A549 (cell line): ENCODE measurements around the gene CACUL1. TPM values are rescaled to one million over a fixed set of nuclear protein-coding genes. Genes with fewer than 3 reads are reported as not detected.

ENCODE experiments used
- ATAC-seq, 2 experiments: fragments of 200-7000 bp in 1 of 2; fragments of >200 bp in 1 of 2; cut with Nextera tagmentation in 1 of 2; cut with Tn5 transposase in 1 of 2; 3 replicates each; pipeline versions ENCODE4 v1.8.0 to v1.9.1; 2018 to 2020; ENCODE audit warnings: mild to moderate bottlenecking in 1 of 2, moderate library complexity in 1 of 2
- CTCF ChIA-PET: fragments of 300-600 bp; sonication (Branson Sonifier 250); formaldehyde crosslinking; extraction: SDS; loops from one replicate; lab custom pipeline; 2021; ENCODE audit warnings: antibody characterized with exemption, inconsistent platforms; lab: Yijun Ruan, JAX
- POLR2A ChIA-PET: fragments of 350-600 bp; formaldehyde crosslinking; extraction: SDS; loops from one replicate; lab custom pipeline; 2021; ENCODE audit warnings: antibody characterized with exemption, inconsistent platforms; lab: Yijun Ruan, JAX
- DNase-seq, 2 experiments: peaks; one replicate each; pipeline versions ENCODE4 v3.0.0 to v3.0.0-alpha.2; 2011 to 2016; ENCODE audit warnings: low read depth in 1 of 2, low spot score in 1 of 2
- FAIRE-seq: peaks from 2 replicates; lab custom pipeline; 2011; peaks lifted over from hg19 to GRCh38; lab: Jason Lieb, UNC
- H3K27ac ChIP-seq, 2 experiments: fragments of >200 bp; sonication (Bioruptor Twin); formaldehyde crosslinking; 3 replicates each; pipeline ENCODE4 v1.5.1; 2016 to 2017
- H3K4me1 ChIP-seq: fragments of >200 bp; sonication (Bioruptor Twin); formaldehyde crosslinking; 3 replicates; pipeline ENCODE4 v1.6.1; 2016
- H3K4me2 ChIP-seq: fragments of >200 bp; sonication (Bioruptor Twin); formaldehyde crosslinking; 3 replicates; pipeline ENCODE4 v1.6.1; 2016
- H3K4me3 ChIP-seq: fragments of >200 bp; sonication (Bioruptor Twin); formaldehyde crosslinking; 3 replicates; pipeline ENCODE4 v1.5.1; 2016
- H3K9me3 ChIP-seq: fragments of >200 bp; sonication (Bioruptor Twin); formaldehyde crosslinking; 3 replicates; pipeline ENCODE4 v1.6.1; 2016
- BHLHE40 ChIP-seq: IDR thresholded peaks from 2 replicates; pipeline ENCODE4 v1.6.1; 2012; ENCODE audit warnings: low read depth, low read length, inconsistent platforms
- CHD4 ChIP-seq: fragments of 200-600 bp; sonication (generic); IDR thresholded peaks from 2 replicates; pipeline ENCODE4 v1.6.1; 2016; ENCODE audit warnings: antibody characterized with exemption, mild to moderate bottlenecking, borderline replicate concordance
- FOSL2 ChIP-seq, 2 experiments: fragments of 450-650 bp in 1 of 2; fragments of >200 bp in 1 of 2; sonication (Bioruptor Twin) in 1 of 2; formaldehyde crosslinking; IDR thresholded peaks; 2 replicates each; pipeline versions ENCODE4 v1.5.0 to v1.6.1; 2016 to 2020; ENCODE audit warnings: mild to moderate bottlenecking in 1 of 2, moderate library complexity in 1 of 2
- HMGXB4 ChIP-seq: fragments of 250-450 bp; sonication (Bioruptor Pico); IDR thresholded peaks from 2 replicates; pipeline ENCODE4 v1.5.0; 2021; ENCODE audit warnings: mild to moderate bottlenecking, moderate library complexity, borderline replicate concordance
- HOXA7 ChIP-seq: fragments of 250-450 bp; sonication (Bioruptor Pico); IDR thresholded peaks from 2 replicates; pipeline ENCODE4 v1.5.0; 2020; ENCODE audit warnings: mild to moderate bottlenecking, moderate library complexity
- HOXB5 ChIP-seq: fragments of 250-450 bp; sonication (Bioruptor Pico); IDR thresholded peaks from 2 replicates; pipeline ENCODE4 v1.5.0; 2020; ENCODE audit warnings: mild to moderate bottlenecking, moderate library complexity
- JUNB ChIP-seq: fragments of >200 bp; sonication (Bioruptor Twin); formaldehyde crosslinking; IDR thresholded peaks from 2 replicates; pipeline ENCODE4 v1.6.1; 2016
- KDM5A ChIP-seq: fragments of 200-600 bp; sonication (generic); IDR thresholded peaks from 2 replicates; pipeline ENCODE4 v1.6.1; 2016; ENCODE audit warnings: antibody characterized with exemption, mild to moderate bottlenecking
- RFX5 ChIP-seq: fragments of 450-650 bp; IDR thresholded peaks from 2 replicates; pipeline ENCODE4 v1.7.1; 2014; ENCODE audit warnings: antibody characterized with exemption, mild to moderate bottlenecking, moderate library complexity
- ZFP36 ChIP-seq: fragments of 450-650 bp; IDR thresholded peaks from 2 replicates; pipeline ENCODE4 v1.6.1; 2014; ENCODE audit warnings: borderline replicate concordance; ENCODE audit not compliant: partially characterized antibody
- ZSCAN20 ChIP-seq: fragments of 250-450 bp; sonication (Bioruptor Pico); IDR thresholded peaks from 2 replicates; pipeline ENCODE4 v1.8.0; 2022; ENCODE audit warnings: mild to moderate bottlenecking, moderate library complexity
- WGBS: methylation state at CpG from one replicate; pipeline ENCODE4 v1.1.6; 2017; ENCODE audit errors: missing lambda C conversion rate; 5-methylcytosine and 5-hydroxymethylcytosine counted together
- polyA plus RNA-seq, 4 experiments: library from polyadenylated mRNA; depleted of rRNA in 3 of 4; stranded (reverse); fragments of >200 nt; fragmentation: RNase III in 1 of 4; extraction: RNeasy Plus Mini Kit Qiagen cat#74134 plus additional on column Dnase treatment in 1 of 4; gene quantifications; 2 replicates in 3 of 4; 3 replicates in 1 of 4; pipeline ENCODE4 v1.2.3, GENCODE V29; 2011 to 2017
- TF ChIP-seq, protein P1 (sequence below): IDR thresholded peaks from 2 replicates; pipeline ENCODE4 v1.6.1; 2012
- TF ChIP-seq, protein P2 (sequence below): fragments of 150-350 bp; IDR thresholded peaks from 2 replicates; pipeline ENCODE4 v1.6.1; 2014; ENCODE audit warnings: low read depth, mild to moderate bottlenecking, low read length
- TF ChIP-seq, protein P3 (sequence below): fragments of 200-600 bp; sonication (generic); IDR thresholded peaks from 2 replicates; pipeline ENCODE4 v1.6.1; 2016; ENCODE audit warnings: antibody characterized with exemption, mild to moderate bottlenecking, moderate library complexity
- TF ChIP-seq, protein P4 (sequence below): IDR thresholded peaks from 2 replicates; pipeline ENCODE4 v1.6.1; 2012

CACUL1 gene
- polyA plus RNA-seq, 2 of the 4 experiments (the other 2 are of a cell fraction), result 8.7 to 15.6 TPM

GRCh38 chr10:118664321-118664720 is 90.4 kb downstream of the CACUL1 start:
- TF ChIP-seq RFX5, result no peak
- 42% methylated on average over 6 of the region's 6 CpGs for WGBS
- no peak for ATAC-seq
- Histone ChIP-seq H3K4me1 (no peaks in the 10 kb centered on the region), H3K27ac (no peak overlapping the region), H3K9me3 (no peaks in the 10 kb centered on the region), H3K4me3 (no peak overlapping the region), H3K4me2 (no peak overlapping the region)
- POLR2A ChIA-PET, result no interaction called here
- no peak for FAIRE-seq
- CTCF ChIA-PET, result interaction anchor here (0.6 to 2.3 kb wide), 2 partner anchors 10 to 1497 kb away, joined by 4 to 10 read pairs; no protein-coding TSS in a partner anchor
- DNase-seq, result no peak

- ATAC-seq (no peak), DNase-seq (no peak), FAIRE-seq (no peak)
- Histone ChIP-seq H3K4me2 (no peak overlapping the region), H3K4me1 (no peaks in the 10 kb centered on the region), H3K27ac (no peak overlapping the region), H3K4me3 (no peak overlapping the region), H3K9me3 (no peaks in the 10 kb centered on the region; the same call in 2 of the 3 replicates)
- ChIA-PET POLR2A (no interaction called here), CTCF (interaction anchor here (0.5 kb wide), 1 partner anchor 95 kb away, joined by 3 read pairs; no protein-coding TSS in a partner anchor)
- no peak for TF ChIP-seq HOXA7 (CRISPR knock-in tag)
- TF ChIP-seq RFX5, result no peak
- TF ChIP-seq, protein P1, sequence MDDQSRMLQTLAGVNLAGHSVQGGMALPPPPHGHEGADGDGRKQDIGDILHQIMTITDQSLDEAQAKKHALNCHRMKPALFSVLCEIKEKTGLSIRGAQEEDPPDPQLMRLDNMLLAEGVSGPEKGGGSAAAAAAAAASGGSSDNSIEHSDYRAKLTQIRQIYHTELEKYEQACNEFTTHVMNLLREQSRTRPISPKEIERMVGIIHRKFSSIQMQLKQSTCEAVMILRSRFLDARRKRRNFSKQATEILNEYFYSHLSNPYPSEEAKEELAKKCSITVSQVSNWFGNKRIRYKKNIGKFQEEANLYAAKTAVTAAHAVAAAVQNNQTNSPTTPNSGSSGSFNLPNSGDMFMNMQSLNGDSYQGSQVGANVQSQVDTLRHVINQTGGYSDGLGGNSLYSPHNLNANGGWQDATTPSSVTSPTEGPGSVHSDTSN, result no peak
- no peak for TF ChIP-seq BHLHE40
- no peak for TF ChIP-seq ZSCAN20
- TF ChIP-seq CHD4, result no peak
- TF ChIP-seq HOXB5 (CRISPR knock-in tag), result no peak
- TF ChIP-seq, protein P2, sequence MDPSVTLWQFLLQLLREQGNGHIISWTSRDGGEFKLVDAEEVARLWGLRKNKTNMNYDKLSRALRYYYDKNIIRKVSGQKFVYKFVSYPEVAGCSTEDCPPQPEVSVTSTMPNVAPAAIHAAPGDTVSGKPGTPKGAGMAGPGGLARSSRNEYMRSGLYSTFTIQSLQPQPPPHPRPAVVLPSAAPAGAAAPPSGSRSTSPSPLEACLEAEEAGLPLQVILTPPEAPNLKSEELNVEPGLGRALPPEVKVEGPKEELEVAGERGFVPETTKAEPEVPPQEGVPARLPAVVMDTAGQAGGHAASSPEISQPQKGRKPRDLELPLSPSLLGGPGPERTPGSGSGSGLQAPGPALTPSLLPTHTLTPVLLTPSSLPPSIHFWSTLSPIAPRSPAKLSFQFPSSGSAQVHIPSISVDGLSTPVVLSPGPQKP, result no peak
- TF ChIP-seq, protein P3, sequence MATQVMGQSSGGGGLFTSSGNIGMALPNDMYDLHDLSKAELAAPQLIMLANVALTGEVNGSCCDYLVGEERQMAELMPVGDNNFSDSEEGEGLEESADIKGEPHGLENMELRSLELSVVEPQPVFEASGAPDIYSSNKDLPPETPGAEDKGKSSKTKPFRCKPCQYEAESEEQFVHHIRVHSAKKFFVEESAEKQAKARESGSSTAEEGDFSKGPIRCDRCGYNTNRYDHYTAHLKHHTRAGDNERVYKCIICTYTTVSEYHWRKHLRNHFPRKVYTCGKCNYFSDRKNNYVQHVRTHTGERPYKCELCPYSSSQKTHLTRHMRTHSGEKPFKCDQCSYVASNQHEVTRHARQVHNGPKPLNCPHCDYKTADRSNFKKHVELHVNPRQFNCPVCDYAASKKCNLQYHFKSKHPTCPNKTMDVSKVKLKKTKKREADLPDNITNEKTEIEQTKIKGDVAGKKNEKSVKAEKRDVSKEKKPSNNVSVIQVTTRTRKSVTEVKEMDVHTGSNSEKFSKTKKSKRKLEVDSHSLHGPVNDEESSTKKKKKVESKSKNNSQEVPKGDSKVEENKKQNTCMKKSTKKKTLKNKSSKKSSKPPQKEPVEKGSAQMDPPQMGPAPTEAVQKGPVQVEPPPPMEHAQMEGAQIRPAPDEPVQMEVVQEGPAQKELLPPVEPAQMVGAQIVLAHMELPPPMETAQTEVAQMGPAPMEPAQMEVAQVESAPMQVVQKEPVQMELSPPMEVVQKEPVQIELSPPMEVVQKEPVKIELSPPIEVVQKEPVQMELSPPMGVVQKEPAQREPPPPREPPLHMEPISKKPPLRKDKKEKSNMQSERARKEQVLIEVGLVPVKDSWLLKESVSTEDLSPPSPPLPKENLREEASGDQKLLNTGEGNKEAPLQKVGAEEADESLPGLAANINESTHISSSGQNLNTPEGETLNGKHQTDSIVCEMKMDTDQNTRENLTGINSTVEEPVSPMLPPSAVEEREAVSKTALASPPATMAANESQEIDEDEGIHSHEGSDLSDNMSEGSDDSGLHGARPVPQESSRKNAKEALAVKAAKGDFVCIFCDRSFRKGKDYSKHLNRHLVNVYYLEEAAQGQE, result no peak
- no peak for TF ChIP-seq ZFP36
- no peak for TF ChIP-seq JUNB
- no peak for TF ChIP-seq HMGXB4 (CRISPR knock-in tag)
- no peak for TF ChIP-seq FOSL2 (IDR thresholded peaks at IDR 0.05)
- TF ChIP-seq FOSL2 (CRISPR knock-in tag; IDR thresholded peaks at IDR 0.05), result no peak
- no peak for TF ChIP-seq KDM5A
- TF ChIP-seq, protein P4, sequence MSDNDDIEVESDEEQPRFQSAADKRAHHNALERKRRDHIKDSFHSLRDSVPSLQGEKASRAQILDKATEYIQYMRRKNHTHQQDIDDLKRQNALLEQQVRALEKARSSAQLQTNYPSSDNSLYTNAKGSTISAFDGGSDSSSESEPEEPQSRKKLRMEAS, result no peak
- WGBS, result 37% methylated on average over 3 of the region's 3 CpGs
Observed at GRCh38 chr10:118663176-118663575, 91.6 kb downstream of the CACUL1 start.
